ENCODE measurements around the gene ATG16L2.
"Not testable (repeated sequence)": the region's sequence is repeated elsewhere in the genome, so short reads cannot be mapped to it uniquely, and the experiment has no call there.

Gene ATG16L2

GRCh38 chr11:72848846-72849466, 34.7 kb downstream of the ATG16L2 start:
- peak; percentile 56 for DNase-seq (ENCODE audit: low spot score)

DNA sequence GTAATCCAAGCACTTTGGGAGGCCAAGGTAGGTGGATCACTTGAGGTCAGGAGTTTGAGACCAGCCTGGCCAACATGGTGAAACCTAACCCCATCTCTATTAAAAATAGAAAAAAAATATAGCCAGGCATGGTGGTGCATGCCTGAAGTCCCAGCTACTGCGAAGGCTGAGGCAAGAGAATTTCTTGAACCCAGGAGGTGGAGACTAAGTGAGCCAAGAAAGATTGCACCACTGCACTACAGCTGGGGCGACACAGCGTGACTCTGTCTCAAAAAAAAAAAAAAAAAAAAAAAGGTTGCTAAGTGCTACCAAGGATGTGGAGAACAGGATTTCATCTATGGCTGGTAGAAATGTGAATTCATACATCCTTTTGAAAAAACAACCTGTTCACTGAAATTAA, 36.6 kb downstream of the ATG16L2 start:
- no peak for DNase-seq (ENCODE audit: low spot score)

GRCh38 chr11:72851726-72852125, 37.5 kb downstream of the ATG16L2 start:
- DNase-seq (ENCODE audit: low spot score): no peak

GRCh38 chr11:72856065-72856464, 41.9 kb downstream of the ATG16L2 start:
- no peak for DNase-seq (ENCODE audit: low spot score)

GRCh38 chr11:72856551-72857345, 42.5 kb downstream of the ATG16L2 start:
- no peak for DNase-seq (ENCODE audit: low spot score)

- not testable (repeated sequence) for DNase-seq (ENCODE audit: low spot score)
These were observed 44.1 kb downstream of the ATG16L2 start for GRCh38 chr11:72858267-72858666.

DNA sequence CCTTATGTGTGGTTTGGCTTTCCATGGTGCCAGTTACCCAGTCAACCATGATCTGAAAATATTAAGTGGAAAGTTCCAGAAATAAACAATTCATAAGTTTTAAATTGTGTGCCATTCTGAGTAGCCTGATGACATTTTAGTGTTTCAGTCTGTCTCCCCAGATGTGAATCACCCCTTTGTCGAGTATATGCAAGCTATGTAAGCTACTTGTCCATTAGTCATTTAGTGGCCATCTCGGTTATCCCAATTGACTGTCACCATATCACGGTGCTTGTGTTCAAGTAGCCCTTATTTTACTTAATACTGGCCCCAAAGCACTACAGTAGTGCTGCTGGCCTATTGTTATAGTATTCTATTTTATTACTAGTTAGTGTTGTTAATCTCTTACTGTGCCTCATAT, 44.9 kb downstream of the ATG16L2 start:
- DNase-seq (ENCODE audit: low spot score): no peak

GRCh38 chr11:72860010-72860409, 45.8 kb downstream of the ATG16L2 start:
- DNase-seq (ENCODE audit: low spot score): no peak

- DNase-seq (ENCODE audit: low spot score): no peak
These were observed 46.4 kb downstream of the ATG16L2 start for GRCh38 chr11:72860592-72860991.

- no peak for DNase-seq (ENCODE audit: low spot score)
These were observed 48.9 kb downstream of the ATG16L2 start for GRCh38 chr11:72863091-72863490.

GRCh38 chr11:72863916-72864315, 49.7 kb downstream of the ATG16L2 start:
- no peak for DNase-seq (ENCODE audit: low spot score)

- DNase-seq (ENCODE audit: low spot score): peak; percentile 59
These were observed 50.8 kb downstream of the ATG16L2 start for GRCh38 chr11:72864702-72865655.

DNA sequence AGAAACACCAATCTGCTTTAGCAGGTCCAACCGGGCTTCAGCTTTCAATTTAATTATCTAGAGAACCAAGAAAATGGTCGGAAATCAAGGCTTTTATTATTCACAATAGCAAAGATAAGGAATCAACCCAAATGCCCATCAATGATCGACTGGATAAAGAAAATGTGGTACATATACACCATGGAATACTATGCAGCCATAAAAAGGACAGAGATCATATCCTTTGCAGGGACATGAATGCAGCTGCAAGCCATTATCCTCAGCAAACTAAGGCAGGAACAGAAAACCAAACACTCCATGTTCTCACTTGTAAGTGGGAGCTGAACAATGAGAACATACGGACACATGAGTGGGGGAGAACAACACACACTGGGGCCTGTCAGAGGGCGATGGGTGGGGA, 53.8 kb downstream of the ATG16L2 start:
- DNase-seq (ENCODE audit: low spot score): no peak

DNA sequence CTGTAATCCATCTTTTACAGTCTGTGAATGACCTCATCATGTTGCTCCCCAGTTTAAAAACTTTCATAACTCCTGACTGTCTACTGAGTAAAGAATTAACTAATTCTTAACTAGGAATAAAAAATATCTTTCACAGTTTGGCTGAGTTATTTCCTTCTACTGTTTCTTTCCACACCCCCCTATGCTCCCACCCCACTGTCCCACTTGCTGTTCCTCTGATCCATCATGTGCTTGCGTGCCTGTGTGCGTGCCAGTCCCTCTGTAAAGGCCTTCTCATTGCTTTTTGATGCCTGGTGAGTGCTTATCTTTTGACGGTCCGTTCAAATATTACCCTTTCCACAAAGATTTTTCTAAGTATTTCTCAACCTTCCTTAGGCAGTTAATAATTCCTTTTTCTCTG, 55.6 kb downstream of the ATG16L2 start:
- DNase-seq (ENCODE audit: low spot score): no peak

- no peak for DNase-seq (ENCODE audit: low spot score)
These were observed 56.9 kb downstream of the ATG16L2 start for GRCh38 chr11:72871119-72871518.

- DNase-seq (ENCODE audit: low spot score): no peak
These were observed 57.8 kb downstream of the ATG16L2 start for GRCh38 chr11:72872012-72872411.

- DNase-seq (ENCODE audit: low spot score): no peak
These were observed 61.5 kb downstream of the ATG16L2 start for GRCh38 chr11:72875736-72876135.

GRCh38 chr11:72876147-72876546, 61.9 kb downstream of the ATG16L2 start:
- DNase-seq (ENCODE audit: low spot score): no peak

Data from GM03348 (cell line).